Measurements from ENCODE around the gene XYLT1.

Gene XYLT1

GRCh38 chr16:17068524-17068923, 402.2 kb downstream of the XYLT1 start:
- TF ChIP-seq POLR2A (IDR thresholded peaks at IDR 0.05; ENCODE audit: low read depth, low read length) = no peak
- DNase-seq (ENCODE audit: insufficient read length, low spot score) (no peak), FAIRE-seq (no peak)

GRCh38 chr16:17067882-17068281, 402.9 kb downstream of the XYLT1 start:
- FAIRE-seq (no peak), DNase-seq (ENCODE audit: insufficient read length, low spot score) (no peak)
- no peak for TF ChIP-seq POLR2A (IDR thresholded peaks at IDR 0.05; ENCODE audit: low read depth, low read length)

- DNase-seq (ENCODE audit: insufficient read length, low spot score) = no peak
- no peak for TF ChIP-seq POLR2A (IDR thresholded peaks at IDR 0.05; ENCODE audit: low read depth, low read length)
These were observed 407.3 kb downstream of the XYLT1 start for GRCh38 chr16:17063201-17064139.

DNA sequence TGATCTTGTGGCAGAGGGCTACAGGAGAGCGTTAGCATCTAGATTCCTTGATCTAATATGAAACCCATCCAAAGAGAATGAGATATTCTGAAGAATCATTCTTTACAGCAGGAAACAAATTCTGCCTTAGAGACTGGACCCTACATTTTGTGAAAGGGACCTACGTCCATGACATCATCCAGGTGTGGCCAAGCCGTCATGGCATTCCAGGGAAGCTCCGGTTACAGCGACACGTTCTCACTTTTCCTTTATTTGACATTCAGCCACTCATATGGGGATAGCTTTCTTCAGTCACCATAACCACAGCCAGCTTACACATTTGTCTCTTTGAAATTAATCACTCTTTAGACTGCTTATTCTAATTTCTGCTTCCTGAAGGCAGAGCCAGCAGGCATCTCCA, 408.1 kb downstream of the XYLT1 start:
- FAIRE-seq (no peak), DNase-seq (ENCODE audit: insufficient read length, low spot score) (no peak)
- TF ChIP-seq POLR2A (IDR thresholded peaks at IDR 0.05; ENCODE audit: low read depth, low read length) = no peak

More at GRCh38 chr16:17063201-17064139, 407.3 kb downstream of the XYLT1 start:
- no peak for FAIRE-seq

DNA sequence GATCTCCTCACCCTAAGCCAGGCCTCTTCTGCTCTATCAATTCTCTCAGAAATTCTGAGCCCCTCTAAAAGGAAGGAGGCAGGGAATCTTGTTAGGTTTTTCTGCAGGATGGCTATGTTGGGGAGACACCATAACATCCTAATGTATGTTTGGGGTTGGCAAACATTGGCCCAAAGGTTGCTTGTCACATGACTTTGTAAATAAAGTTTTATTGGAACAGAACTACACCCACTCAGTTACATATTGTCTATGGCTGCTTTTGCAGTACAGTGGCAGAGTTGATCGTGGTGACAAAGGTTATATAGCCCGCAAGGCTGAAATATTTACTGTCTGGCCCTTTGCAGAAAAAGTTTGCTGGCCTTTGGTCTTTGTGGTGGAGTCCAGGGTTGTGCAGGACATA, 409.4 kb downstream of the XYLT1 start:
- TF ChIP-seq POLR2A (IDR thresholded peaks at IDR 0.05; ENCODE audit: low read depth, low read length) = no peak
- DNase-seq (ENCODE audit: insufficient read length, low spot score) (no peak), FAIRE-seq (no peak)

- TF ChIP-seq POLR2A (IDR thresholded peaks at IDR 0.05; ENCODE audit: low read depth, low read length) = no peak
- FAIRE-seq (no peak), DNase-seq (ENCODE audit: insufficient read length, low spot score) (no peak)
These were observed 412.3 kb downstream of the XYLT1 start for GRCh38 chr16:17058471-17058870.

- no peak for TF ChIP-seq POLR2A (IDR thresholded peaks at IDR 0.05; ENCODE audit: low read depth, low read length)
- FAIRE-seq (no peak), DNase-seq (ENCODE audit: insufficient read length, low spot score) (no peak)
These were observed 414.1 kb downstream of the XYLT1 start for GRCh38 chr16:17056666-17057065.

- no peak for TF ChIP-seq POLR2A (IDR thresholded peaks at IDR 0.05; ENCODE audit: low read depth, low read length)
- DNase-seq (ENCODE audit: insufficient read length, low spot score) (no peak), FAIRE-seq (no peak)
These were observed 417.1 kb downstream of the XYLT1 start for GRCh38 chr16:17053536-17054160.
